GM19023 (cell line): ENCODE measurements around the gene MBP.

Source experiments
- ATAC-seq: cut with Tn5 transposase; IDR thresholded peaks from one replicate; pipeline ENCODE4 v1.9.1; 2021; ENCODE audit warnings: mild to moderate bottlenecking, moderate library complexity; ENCODE audit not compliant: unreplicated experiment

Gene MBP

GRCh38 chr18:77115192-77115953 is 17.2 kb downstream of the MBP start:
- peak; percentile 2 for ATAC-seq

GRCh38 chr18:77114415-77115191 is 18.0 kb downstream of the MBP start:
- peak; percentile 93 for ATAC-seq

GRCh38 chr18:77114152-77114414 is 18.5 kb downstream of the MBP start:
- no peak for ATAC-seq

GRCh38 chr18:77113361-77114151 is 19.0 kb downstream of the MBP start:
- no peak for ATAC-seq

- ATAC-seq: no peak
Measured at GRCh38 chr18:77112747-77113092, 19.9 kb downstream of the MBP start.

- ATAC-seq: no peak
Measured at GRCh38 chr18:77111951-77112746, 20.4 kb downstream of the MBP start.

- no peak for ATAC-seq
Measured at GRCh38 chr18:77111449-77111848, 21.1 kb downstream of the MBP start.

- no peak for ATAC-seq
Measured at GRCh38 chr18:77110936-77111335, 21.6 kb downstream of the MBP start.

- ATAC-seq: no peak
Measured at GRCh38 chr18:77110400-77110799, 22.2 kb downstream of the MBP start.

- no peak for ATAC-seq
Measured at GRCh38 chr18:77109648-77110019, 22.9 kb downstream of the MBP start.

- no peak for ATAC-seq
Measured at GRCh38 chr18:77108821-77109647, 23.5 kb downstream of the MBP start.

- peak; percentile 47 for ATAC-seq
Measured at GRCh38 chr18:77108001-77108692, 24.4 kb downstream of the MBP start.

GRCh38 chr18:77107292-77107691 is 25.3 kb downstream of the MBP start:
- ATAC-seq: no peak

- ATAC-seq: no peak
Measured at GRCh38 chr18:77106331-77106730, 26.3 kb downstream of the MBP start.

GRCh38 chr18:77105680-77106079 is 26.9 kb downstream of the MBP start:
- ATAC-seq: no peak

- ATAC-seq: no peak
Measured at GRCh38 chr18:77105028-77105427, 27.6 kb downstream of the MBP start.

- ATAC-seq: no peak
Measured at GRCh38 chr18:77103991-77104531, 28.5 kb downstream of the MBP start.

- no peak for ATAC-seq
Measured at GRCh38 chr18:77103187-77103850, 29.3 kb downstream of the MBP start.
